IMR-90 (cell line): ENCODE measurements around the gene PAPSS2. TPM values are rescaled to one million over a fixed set of nuclear protein-coding genes. Genes with fewer than 3 reads are reported as not detected.

Experiments used
- ATAC-seq: fragments of 200-7000 bp; cut with Tn5 transposase; 2 replicates; pipeline ENCODE4 v1.9.1; 2020; ENCODE audit warnings: low read depth, mild to moderate bottlenecking, moderate library complexity
- BruUV-seq: library from RNA; stranded (reverse); fragments of 400-500 nt; replicated peaks from 2 replicates; lab custom pipeline; 2021; lab: Mats Ljungman, UMichigan
- CTCF ChIA-PET: fragments of 300-600 bp; formaldehyde crosslinking; extraction: SDS; loops from one replicate; lab custom pipeline; 2021; ENCODE audit warnings: antibody characterized with exemption; lab: Yijun Ruan, JAX
- POLR2A ChIA-PET: fragments of 300-600 bp; sonication (Branson Sonifier 250); formaldehyde crosslinking; loops from one replicate; lab custom pipeline; 2022; ENCODE audit warnings: antibody characterized with exemption; ENCODE audit not compliant: unreplicated experiment; lab: Charles Lee
- DNase-seq: peaks from one replicate; pipeline ENCODE4 v3.0.0; 2013
- H2AFZ ChIP-seq: replicated peaks from 2 replicates; pipeline ENCODE3; 2013; ENCODE audit warnings: low read length, mild to moderate bottlenecking; ENCODE audit not compliant: poor library complexity
- H2AK5ac ChIP-seq: 2 replicates; pipeline ENCODE4 v1.6.1; 2013; ENCODE audit warnings: low read depth, low read length, inconsistent platforms
- H2AK9ac ChIP-seq: replicated peaks from 2 replicates; pipeline ENCODE3; 2013; ENCODE audit warnings: mild to moderate bottlenecking, low read depth, low read length, moderate library complexity; ENCODE audit not compliant: poor library complexity
- H2BK120ac ChIP-seq: 2 replicates; pipeline ENCODE4 v1.6.1; 2013; ENCODE audit warnings: low read depth, low read length, inconsistent platforms
- H2BK15ac ChIP-seq: 3 replicates; pipeline ENCODE4 v1.6.1; 2013; ENCODE audit warnings: low read depth, low read length, inconsistent platforms
- H2BK20ac ChIP-seq: 2 replicates; pipeline ENCODE4 v1.6.1; 2013; ENCODE audit warnings: low read depth, mild to moderate bottlenecking, inconsistent platforms, low read length, moderate library complexity
- H2BK5ac ChIP-seq: 2 replicates; pipeline ENCODE4 v1.6.1; 2013; ENCODE audit warnings: mild to moderate bottlenecking, low read depth, low read length, inconsistent platforms; ENCODE audit not compliant: poor library complexity, severe bottlenecking
- H3K14ac ChIP-seq: replicated peaks from 2 replicates; pipeline ENCODE4 v1.6.1; 2013; ENCODE audit warnings: low read depth, low read length, inconsistent platforms
- H3K18ac ChIP-seq: 2 replicates; pipeline ENCODE4 v1.6.1; 2013; ENCODE audit warnings: low read depth, low read length, control low read depth
- H3K23ac ChIP-seq: 2 replicates; pipeline ENCODE4 v1.6.1; 2013; ENCODE audit warnings: low read depth, low read length, inconsistent platforms
- H3K27ac ChIP-seq: 2 replicates; pipeline ENCODE4 v1.5.1; 2013; ENCODE audit warnings: mild to moderate bottlenecking, control low read depth, low read length; ENCODE audit not compliant: insufficient read depth
- H3K27me3 ChIP-seq: 2 replicates; pipeline ENCODE4 v1.6.1; 2013; ENCODE audit warnings: low read length; ENCODE audit not compliant: control insufficient read depth, insufficient read depth
- H3K36me3 ChIP-seq: 2 replicates; pipeline ENCODE4 v1.6.1; 2013; ENCODE audit warnings: low read length, mixed read lengths; ENCODE audit not compliant: control insufficient read depth, insufficient read depth
- H3K4ac ChIP-seq: 2 replicates; pipeline ENCODE4 v1.6.1; 2013; ENCODE audit warnings: low read depth, low read length, inconsistent platforms
- H3K4me1 ChIP-seq: 2 replicates; pipeline ENCODE4 v1.6.1; 2013; ENCODE audit warnings: low read length, mixed read lengths; ENCODE audit not compliant: control insufficient read depth, insufficient read depth
- H3K4me2 ChIP-seq: 2 replicates; pipeline ENCODE4 v1.6.1; 2013; ENCODE audit warnings: low read depth, mild to moderate bottlenecking, control low read depth, low read length, moderate library complexity
- H3K4me3 ChIP-seq: 2 replicates; pipeline ENCODE4 v1.5.1; 2013; ENCODE audit warnings: low read depth, mild to moderate bottlenecking, control low read depth, low read length, moderate library complexity; ENCODE audit not compliant: insufficient read depth
- H3K56ac ChIP-seq: 2 replicates; pipeline ENCODE4 v1.6.1; 2013; ENCODE audit warnings: low read length, inconsistent platforms; ENCODE audit not compliant: insufficient read depth; ENCODE audit errors: extremely low read depth
- H3K79me1 ChIP-seq, 2 experiments: 2 replicates each; pipeline ENCODE4 v1.6.1; 2013; ENCODE audit warnings: low read length in 2 of 2, inconsistent platforms in 1 of 2, low read depth in 1 of 2
- H3K9ac ChIP-seq: 2 replicates; pipeline ENCODE4 v1.6.1; 2013; ENCODE audit warnings: low read depth, low read length, control low read depth
- H3K9me1 ChIP-seq: 2 replicates; pipeline ENCODE4 v1.6.1; 2013; ENCODE audit warnings: low read length, inconsistent platforms; ENCODE audit not compliant: insufficient read depth
- H3K9me3 ChIP-seq: 2 replicates; pipeline ENCODE4 v1.6.1; 2013; ENCODE audit warnings: low read length; ENCODE audit not compliant: control insufficient read depth, insufficient read depth
- H4K20me1 ChIP-seq: 2 replicates; pipeline ENCODE4 v1.6.1; 2013; ENCODE audit warnings: low read length, inconsistent platforms; ENCODE audit not compliant: insufficient read depth
- H4K5ac ChIP-seq: 2 replicates; pipeline ENCODE4 v1.6.1; 2013; ENCODE audit warnings: mild to moderate bottlenecking, low read depth, low read length, control low read depth
- H4K8ac ChIP-seq, 2 experiments: 2 replicates each; pipeline ENCODE4 v1.6.1; 2013; ENCODE audit warnings: low read depth in 2 of 2, low read length in 2 of 2, control low read depth in 1 of 2, inconsistent platforms in 1 of 2
- H4K91ac ChIP-seq: 2 replicates; pipeline ENCODE4 v1.6.1; 2013; ENCODE audit warnings: low read depth, low read length, inconsistent platforms; ENCODE audit not compliant: insufficient read depth
- CEBPB ChIP-seq: IDR thresholded peaks from 2 replicates; pipeline ENCODE4 v1.6.1; 2012; ENCODE audit warnings: low read depth, low read length, improper control_type of control experiment
- CHD1 ChIP-seq: IDR thresholded peaks from 2 replicates; pipeline ENCODE4 v1.6.1; 2012; ENCODE audit warnings: low read depth, low read length, improper control_type of control experiment
- ELK1 ChIP-seq: fragments of 150-350 bp; IDR thresholded peaks from 2 replicates; pipeline ENCODE4 v1.6.1; 2016; ENCODE audit warnings: low read depth, mild to moderate bottlenecking, low read length, moderate library complexity, borderline replicate concordance
- MAFK ChIP-seq: IDR thresholded peaks from 2 replicates; pipeline ENCODE4 v1.6.1; 2012; ENCODE audit warnings: low read depth, low read length, improper control_type of control experiment
- NFE2L2 ChIP-seq: fragments of 150-350 bp; IDR thresholded peaks from 2 replicates; pipeline ENCODE4 v1.6.1; 2016; ENCODE audit warnings: low read depth, mild to moderate bottlenecking, low read length
- POLR2A ChIP-seq: IDR thresholded peaks from 2 replicates; pipeline ENCODE4 v1.6.1; 2012; ENCODE audit warnings: mild to moderate bottlenecking, low read depth, low read length
- RAD21 ChIP-seq: IDR thresholded peaks from 2 replicates; pipeline ENCODE4 v1.6.1; 2012; ENCODE audit warnings: low read length, improper control_type of control experiment
- RCOR1 ChIP-seq: IDR thresholded peaks from 2 replicates; pipeline ENCODE4 v1.6.1; 2012; ENCODE audit warnings: mild to moderate bottlenecking, low read length, improper control_type of control experiment; ENCODE audit not compliant: insufficient replicate concordance
- WGBS, 2 experiments: methylation state at CpG; one replicate each; pipeline versions ENCODE4 v1.1.5 to v1.1.7; 2013; ENCODE audit warnings: missing lambda C conversion rate in 2 of 2; ENCODE audit not compliant: insufficient read length in 1 of 2; ENCODE audit errors: extremely low coverage in 2 of 2; 5-methylcytosine and 5-hydroxymethylcytosine counted together
- dilution Hi-C: fragments of 300-500 bp; cut with HindIII; formaldehyde crosslinking; loops from one replicate; pipeline ENCODE4 v1.14.3; 2018; ENCODE audit warnings: low sequenced_read_pairs; ENCODE audit not compliant: unreplicated experiment
- in situ Hi-C: fragments of 300-500 bp; cut with MboI; formaldehyde crosslinking; loops from 3 replicates; pipeline ENCODE4 v1.14.3; 2019; ENCODE audit warnings: low sequenced_read_pairs, inconsistent platforms, mixed read lengths
- intact Hi-C: fragments of 100-400 bp; cut with micrococcal nuclease; formaldehyde crosslinking; loops from 2 replicates; pipeline ENCODE4 v1.10.0; 2022
- polyA plus RNA-seq, 3 experiments: library from polyadenylated mRNA; depleted of rRNA; stranded (reverse); fragments of >200 nt; gene quantifications; 2 replicates each; pipeline ENCODE4 v1.2.3, GENCODE V29; 2012; ENCODE audit warnings: low replicate concordance in 1 of 3
- total RNA-seq: library from RNA; depleted of rRNA; stranded (reverse); fragments of >200 nt; gene quantifications from 2 replicates; pipeline ENCODE4 v1.2.3, GENCODE V29; 2012

PAPSS2 gene
- total and polyA plus RNA-seq, 2 of the 4 experiments (the other 2 are of a cell fraction), result 55.0 to 63.3 TPM

DNA sequence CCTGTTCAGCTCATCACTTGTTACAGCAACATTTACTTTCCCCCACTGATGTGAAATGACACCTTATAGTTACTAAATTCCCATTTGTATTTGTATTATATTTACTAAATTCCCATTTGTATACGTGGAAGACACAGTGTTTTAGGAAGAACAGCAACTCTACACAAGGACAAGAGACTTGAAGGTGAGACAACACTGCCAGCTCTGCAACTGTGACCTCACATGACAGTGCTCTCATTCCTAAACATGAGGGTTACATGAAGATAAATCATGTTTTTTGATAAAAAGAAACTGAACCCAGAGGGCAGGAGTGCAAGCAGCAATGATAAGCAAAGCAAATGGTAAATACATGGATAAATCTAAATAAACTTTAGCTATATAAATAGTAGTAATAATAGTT, 98.0 kb downstream of the PAPSS2 start:
- ChIA-PET CTCF (no interaction called here), POLR2A (no interaction called here)
- Histone ChIP-seq H4K20me1 (no peaks in the 10 kb centered on the region; the same call in 1 of the 2 replicates), H3K4ac (no peak overlapping the region), H2AK5ac (no peak overlapping the region), H2BK120ac (no peak overlapping the region), H3K27me3 (no peaks in the 10 kb centered on the region), H4K5ac (no peak overlapping the region), H2BK5ac (no peak overlapping the region), H3K56ac (no peak overlapping the region), H3K14ac (no peak overlapping the region), H3K79me1 (peaks cover 0 to 27% of the 10 kb centered on the region in 2 experiments; a peak in 3 of 4 replicates), H3K9me1 (0 out of 2 replicates have a peak, but pooled peaks cover 5% of the 10 kb centered on the region), H3K4me1 (no peaks in the 10 kb centered on the region; the same call in 1 of the 2 replicates), H3K4me3 (no peak overlapping the region), H3K9ac (no peak overlapping the region), H2BK15ac (no peak overlapping the region), H4K91ac (no peak overlapping the region), H3K36me3 (peaks cover 10% of the 10 kb centered on the region), H3K4me2 (no peak overlapping the region), H2AK9ac (no peak overlapping the region), H3K18ac (no peak overlapping the region), H3K27ac (no peak overlapping the region), H2BK20ac (no peak overlapping the region), H3K23ac (no peak overlapping the region), H4K8ac (no peak overlapping the region), H2AFZ (no peak overlapping the region), H3K9me3 (no peaks in the 10 kb centered on the region)
- in situ Hi-C loops, result no loop called here
- no peak for ATAC-seq
- dilution Hi-C loops, result no loop called here
- intact Hi-C loops, result no loop called here
- BruUV-seq, result no TSS peak
- no CpG with 5 or more reads among the region's 1 CpG for WGBS, 2 experiments
- TF ChIP-seq MAFK, result no peak
- TF ChIP-seq NFE2L2, result no peak
- TF ChIP-seq POLR2A, result no peak
- TF ChIP-seq RAD21, result no peak
- no peak for TF ChIP-seq CHD1
- no peak for TF ChIP-seq CEBPB
- no peak for TF ChIP-seq RCOR1
- no peak for TF ChIP-seq ELK1
- no peak for DNase-seq
